Stimulated activated CD8-positive, alpha-beta memory T cell treated with anti-CD3 and anti-CD28 coated beads, Interleukin-4, amount 100 ng/mL, for 1 hour (primary cell): ENCODE measurements around the gene ANKS1A.
"Not testable (repeated sequence)": the region's sequence is repeated elsewhere in the genome, so short reads cannot be mapped to it uniquely, and the experiment has no call there.

Source experiments
- DNase-seq, 2 donors: peaks; one replicate each; pipeline ENCODE4 v3.0.0-alpha.2; 2020; ENCODE audit warnings: low read depth in 2 of 2, low spot score in 1 of 2

ANKS1A gene

GRCh38 chr6:34990971-34991560 is 102.0 kb downstream of the ANKS1A start:
- DNase-seq = no peak

GRCh38 chr6:34992376-34992775 is 103.3 kb downstream of the ANKS1A start:
- no peak for DNase-seq

- no peak for DNase-seq
Observed at GRCh38 chr6:34993213-34993612, 104.2 kb downstream of the ANKS1A start.

GRCh38 chr6:34994693-34995092 is 105.6 kb downstream of the ANKS1A start:
- DNase-seq = no peak

- not testable (repeated sequence) for DNase-seq
Observed at GRCh38 chr6:34998417-34998816, 109.4 kb downstream of the ANKS1A start.

- DNase-seq = not testable (repeated sequence)
Observed at GRCh38 chr6:34999153-34999552, 110.1 kb downstream of the ANKS1A start.

- DNase-seq = not testable (repeated sequence)
Observed at GRCh38 chr6:34999962-35000361, 110.9 kb downstream of the ANKS1A start.

- not testable (repeated sequence) for DNase-seq
Observed at GRCh38 chr6:35001349-35001748, 112.3 kb downstream of the ANKS1A start.

GRCh38 chr6:35003886-35004530 is 115.0 kb downstream of the ANKS1A start:
- DNase-seq = not testable (repeated sequence)

GRCh38 chr6:35007016-35007415 is 118.0 kb downstream of the ANKS1A start:
- DNase-seq = no peak

- DNase-seq = no peak
Observed at GRCh38 chr6:35008858-35009257, 119.8 kb downstream of the ANKS1A start.

- DNase-seq = no peak
Observed at GRCh38 chr6:35011096-35012041, 122.3 kb downstream of the ANKS1A start.

- DNase-seq = no peak
Observed at GRCh38 chr6:35013701-35014100, 124.6 kb downstream of the ANKS1A start.

GRCh38 chr6:35014341-35014740 is 125.3 kb downstream of the ANKS1A start:
- DNase-seq = no peak

- DNase-seq = no peak
Observed at GRCh38 chr6:35014786-35015185, 125.7 kb downstream of the ANKS1A start.

- DNase-seq = no peak
Observed at GRCh38 chr6:35015476-35015875, 126.4 kb downstream of the ANKS1A start.

- no peak for DNase-seq
Observed at GRCh38 chr6:35015996-35016395, 126.9 kb downstream of the ANKS1A start.

GRCh38 chr6:35016502-35017321 is 127.7 kb downstream of the ANKS1A start:
- DNase-seq = no peak

- no peak for DNase-seq
Observed at GRCh38 chr6:35017411-35018181, 128.5 kb downstream of the ANKS1A start.

- DNase-seq = no peak
Observed at GRCh38 chr6:35018182-35018519, 129.1 kb downstream of the ANKS1A start.
